Posterior cingulate gyrus (tissue), 11 donors: ENCODE data around the gene COL23A1.

ENCODE experiments used
- DNase-seq, 10 donors: peaks; one replicate each; pipeline versions ENCODE4 v3.0.0 to v3.0.0-alpha.2; 2020 to 2021; ENCODE audit warnings: mixed read lengths in 3 of 10
- intact Hi-C: fragments of 100-400 bp; cut with DNase I; formaldehyde crosslinking; loops from one replicate; pipeline ENCODE4 v1.15.1; 2023

The COL23A1 gene

GRCh38 chr5:178288401-178289368 is 301.5 kb downstream of the COL23A1 start:
- intact Hi-C loops, result loop anchor here (10.0 kb wide), 1 partner anchor 166 kb away; no protein-coding TSS in a partner anchor
- peak in 3 of 10 donors; percentile 14 to 74 (median 67) for DNase-seq

- intact Hi-C loops, result loop anchor here (10.0 kb wide), 1 partner anchor 167 kb away; no protein-coding TSS in a partner anchor
- DNase-seq, result peak in 3 of 10 donors; percentile 9 to 65 (median 45)
Measured at GRCh38 chr5:178287791-178288105, 302.4 kb downstream of the COL23A1 start.

GRCh38 chr5:178287091-178287790 is 303.0 kb downstream of the COL23A1 start:
- DNase-seq, result peak in 3 of 10 donors; percentile 10 to 78 (median 34)
- intact Hi-C loops, result loop anchor here (10.0 kb wide), 1 partner anchor 168 kb away; no protein-coding TSS in a partner anchor

- DNase-seq, result peak in 3 of 10 donors; percentile 22 to 74 (median 56)
- intact Hi-C loops, result loop anchor here (10.0 kb wide), 1 partner anchor 168 kb away; no protein-coding TSS in a partner anchor
Measured at GRCh38 chr5:178286226-178287090, 303.7 kb downstream of the COL23A1 start.

- intact Hi-C loops, result loop anchor here (10.0 kb wide), 1 partner anchor 169 kb away; no protein-coding TSS in a partner anchor
Measured at GRCh38 chr5:178285399-178286225, 304.6 kb downstream of the COL23A1 start.

GRCh38 chr5:178284996-178285395 is 305.2 kb downstream of the COL23A1 start:
- peak in 1 of 10 donors; percentile 39 for DNase-seq
- intact Hi-C loops, result loop anchor here (10.0 kb wide), 1 partner anchor 170 kb away; no protein-coding TSS in a partner anchor

More at GRCh38 chr5:178285399-178286225, 304.6 kb downstream of the COL23A1 start:
- peak in 3 of 10 donors; percentile 10 to 71 (median 54) for DNase-seq

- intact Hi-C loops, result loop anchor here (10.0 kb wide), 1 partner anchor 171 kb away; no protein-coding TSS in a partner anchor
- DNase-seq, result no peak
Measured at GRCh38 chr5:178284093-178284675, 306.0 kb downstream of the COL23A1 start.

- intact Hi-C loops, result loop anchor here (10.0 kb wide), 1 partner anchor 171 kb away; no protein-coding TSS in a partner anchor
- DNase-seq, result no peak
Measured at GRCh38 chr5:178283520-178283919, 306.7 kb downstream of the COL23A1 start.

GRCh38 chr5:178282391-178282790 is 307.8 kb downstream of the COL23A1 start:
- DNase-seq, result peak in 1 of 10 donors; percentile 24
- intact Hi-C loops, result loop anchor here (10.0 kb wide), 1 partner anchor 172 kb away; no protein-coding TSS in a partner anchor

GRCh38 chr5:178281331-178281730 is 308.9 kb downstream of the COL23A1 start:
- intact Hi-C loops, result loop anchor here (2.0 to 10.0 kb wide), 2 partner anchors 173 to 309 kb away; partner anchors contain the start of gene COL23A1
- DNase-seq, result peak in 1 of 10 donors; percentile 80

GRCh38 chr5:178280631-178281030 is 309.6 kb downstream of the COL23A1 start:
- peak in 1 of 10 donors; percentile 80 for DNase-seq
- intact Hi-C loops, result loop anchor here (1.0 to 10.0 kb wide), 3 partner anchors 174 to 310 kb away; partner anchors contain the start of gene COL23A1

- intact Hi-C loops, result loop anchor here (1.0 to 10.0 kb wide), 3 partner anchors 175 to 311 kb away; partner anchors contain the start of gene COL23A1
- DNase-seq, result peak; percentile 80 to 98 (median 95)
Measured at GRCh38 chr5:178279723-178280438, 310.3 kb downstream of the COL23A1 start.

- DNase-seq, result peak in 1 of 10 donors; percentile 55
Measured at GRCh38 chr5:178279026-178279722, 311.0 kb downstream of the COL23A1 start.

GRCh38 chr5:178278358-178279023 is 311.7 kb downstream of the COL23A1 start:
- intact Hi-C loops, result no loop called here

More at GRCh38 chr5:178279026-178279722, 311.0 kb downstream of the COL23A1 start:
- intact Hi-C loops, result no loop called here

GRCh38 chr5:178277866-178278265 is 312.3 kb downstream of the COL23A1 start:
- peak in 2 of 10 donors; percentile 78 to 79 for DNase-seq

More at GRCh38 chr5:178278358-178279023, 311.7 kb downstream of the COL23A1 start:
- peak in 1 of 10 donors; percentile 58 for DNase-seq

GRCh38 chr5:178277346-178277745 is 312.8 kb downstream of the COL23A1 start:
- intact Hi-C loops, result no loop called here
- DNase-seq, result peak in 2 of 10 donors; percentile 2 to 52

More at GRCh38 chr5:178277866-178278265, 312.3 kb downstream of the COL23A1 start:
- intact Hi-C loops, result no loop called here
